ENCODE data around the gene PTPRM. TPM values are rescaled to one million over a fixed set of nuclear protein-coding genes. Genes with fewer than 3 reads are reported as not detected.

PTPRM gene
- total RNA-seq, 1 experiment from 2014 or later: 11.1 TPM

DNA sequence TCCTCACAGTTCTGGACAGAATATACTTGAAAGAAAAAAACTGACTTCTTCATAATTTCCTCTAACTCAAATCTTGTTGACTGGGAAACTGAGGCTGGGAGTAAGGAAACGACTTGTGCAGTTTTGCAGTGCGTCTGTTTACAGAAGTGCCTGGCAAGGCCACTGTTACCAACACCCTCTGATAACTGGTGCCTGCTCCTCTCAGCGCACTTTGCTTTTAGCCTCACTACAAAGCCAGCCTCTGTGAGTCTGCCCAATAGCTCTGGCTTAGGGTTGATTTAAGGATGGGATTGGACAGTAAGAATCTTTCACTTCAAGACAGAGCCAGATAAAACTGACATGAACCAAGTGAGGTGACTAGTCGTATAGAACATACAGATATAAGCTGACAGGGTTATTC, 410.8 kb downstream of the PTPRM start:
- ATAC-seq (no peak), DNase-seq (ENCODE audit: low spot score) (no peak)
- no peaks in the 10 kb centered on the region for H3K27me3 Mint-ChIP-seq (ENCODE audit: low read depth)
- H3K9me3 Mint-ChIP-seq: no peaks in the 10 kb centered on the region
- H3K4me1 Mint-ChIP-seq: peaks cover 4% of the 10 kb centered on the region; the same call in 1 of the 2 replicates
- POLR2A ChIA-PET: no interaction called here
- no peak for TF ChIP-seq GTF2I (CRISPR knock-in tag; conservative IDR thresholded peaks at IDR 0.05)
- TF ChIP-seq, protein P1, sequence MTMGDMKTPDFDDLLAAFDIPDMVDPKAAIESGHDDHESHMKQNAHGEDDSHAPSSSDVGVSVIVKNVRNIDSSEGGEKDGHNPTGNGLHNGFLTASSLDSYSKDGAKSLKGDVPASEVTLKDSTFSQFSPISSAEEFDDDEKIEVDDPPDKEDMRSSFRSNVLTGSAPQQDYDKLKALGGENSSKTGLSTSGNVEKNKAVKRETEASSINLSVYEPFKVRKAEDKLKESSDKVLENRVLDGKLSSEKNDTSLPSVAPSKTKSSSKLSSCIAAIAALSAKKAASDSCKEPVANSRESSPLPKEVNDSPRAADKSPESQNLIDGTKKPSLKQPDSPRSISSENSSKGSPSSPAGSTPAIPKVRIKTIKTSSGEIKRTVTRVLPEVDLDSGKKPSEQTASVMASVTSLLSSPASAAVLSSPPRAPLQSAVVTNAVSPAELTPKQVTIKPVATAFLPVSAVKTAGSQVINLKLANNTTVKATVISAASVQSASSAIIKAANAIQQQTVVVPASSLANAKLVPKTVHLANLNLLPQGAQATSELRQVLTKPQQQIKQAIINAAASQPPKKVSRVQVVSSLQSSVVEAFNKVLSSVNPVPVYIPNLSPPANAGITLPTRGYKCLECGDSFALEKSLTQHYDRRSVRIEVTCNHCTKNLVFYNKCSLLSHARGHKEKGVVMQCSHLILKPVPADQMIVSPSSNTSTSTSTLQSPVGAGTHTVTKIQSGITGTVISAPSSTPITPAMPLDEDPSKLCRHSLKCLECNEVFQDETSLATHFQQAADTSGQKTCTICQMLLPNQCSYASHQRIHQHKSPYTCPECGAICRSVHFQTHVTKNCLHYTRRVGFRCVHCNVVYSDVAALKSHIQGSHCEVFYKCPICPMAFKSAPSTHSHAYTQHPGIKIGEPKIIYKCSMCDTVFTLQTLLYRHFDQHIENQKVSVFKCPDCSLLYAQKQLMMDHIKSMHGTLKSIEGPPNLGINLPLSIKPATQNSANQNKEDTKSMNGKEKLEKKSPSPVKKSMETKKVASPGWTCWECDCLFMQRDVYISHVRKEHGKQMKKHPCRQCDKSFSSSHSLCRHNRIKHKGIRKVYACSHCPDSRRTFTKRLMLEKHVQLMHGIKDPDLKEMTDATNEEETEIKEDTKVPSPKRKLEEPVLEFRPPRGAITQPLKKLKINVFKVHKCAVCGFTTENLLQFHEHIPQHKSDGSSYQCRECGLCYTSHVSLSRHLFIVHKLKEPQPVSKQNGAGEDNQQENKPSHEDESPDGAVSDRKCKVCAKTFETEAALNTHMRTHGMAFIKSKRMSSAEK (CRISPR knock-in tag; IDR thresholded peaks at IDR 0.05; ENCODE audit: borderline replicate concordance): no peak
- no peak for TF ChIP-seq TEAD1 (CRISPR knock-in tag; IDR thresholded peaks at IDR 0.05)
- TF ChIP-seq NFATC4 (CRISPR knock-in tag; IDR thresholded peaks at IDR 0.05): no peak
- TF ChIP-seq JUN (CRISPR knock-in tag; IDR thresholded peaks at IDR 0.05): no peak
- TF ChIP-seq, protein P2, sequence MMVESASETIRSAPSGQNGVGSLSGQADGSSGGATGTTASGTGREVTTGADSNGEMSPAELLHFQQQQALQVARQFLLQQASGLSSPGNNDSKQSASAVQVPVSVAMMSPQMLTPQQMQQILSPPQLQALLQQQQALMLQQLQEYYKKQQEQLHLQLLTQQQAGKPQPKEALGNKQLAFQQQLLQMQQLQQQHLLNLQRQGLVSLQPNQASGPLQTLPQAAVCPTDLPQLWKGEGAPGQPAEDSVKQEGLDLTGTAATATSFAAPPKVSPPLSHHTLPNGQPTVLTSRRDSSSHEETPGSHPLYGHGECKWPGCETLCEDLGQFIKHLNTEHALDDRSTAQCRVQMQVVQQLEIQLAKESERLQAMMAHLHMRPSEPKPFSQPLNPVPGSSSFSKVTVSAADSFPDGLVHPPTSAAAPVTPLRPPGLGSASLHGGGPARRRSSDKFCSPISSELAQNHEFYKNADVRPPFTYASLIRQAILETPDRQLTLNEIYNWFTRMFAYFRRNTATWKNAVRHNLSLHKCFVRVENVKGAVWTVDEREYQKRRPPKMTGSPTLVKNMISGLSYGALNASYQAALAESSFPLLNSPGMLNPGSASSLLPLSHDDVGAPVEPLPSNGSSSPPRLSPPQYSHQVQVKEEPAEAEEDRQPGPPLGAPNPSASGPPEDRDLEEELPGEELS (CRISPR knock-in tag; IDR thresholded peaks at IDR 0.05): no peak
- TF ChIP-seq, protein P3, sequence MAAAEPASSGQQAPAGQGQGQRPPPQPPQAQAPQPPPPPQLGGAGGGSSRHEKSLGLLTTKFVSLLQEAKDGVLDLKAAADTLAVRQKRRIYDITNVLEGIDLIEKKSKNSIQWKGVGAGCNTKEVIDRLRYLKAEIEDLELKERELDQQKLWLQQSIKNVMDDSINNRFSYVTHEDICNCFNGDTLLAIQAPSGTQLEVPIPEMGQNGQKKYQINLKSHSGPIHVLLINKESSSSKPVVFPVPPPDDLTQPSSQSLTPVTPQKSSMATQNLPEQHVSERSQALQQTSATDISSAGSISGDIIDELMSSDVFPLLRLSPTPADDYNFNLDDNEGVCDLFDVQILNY (CRISPR knock-in tag; IDR thresholded peaks at IDR 0.05): no peak
- TF ChIP-seq, protein P4, sequence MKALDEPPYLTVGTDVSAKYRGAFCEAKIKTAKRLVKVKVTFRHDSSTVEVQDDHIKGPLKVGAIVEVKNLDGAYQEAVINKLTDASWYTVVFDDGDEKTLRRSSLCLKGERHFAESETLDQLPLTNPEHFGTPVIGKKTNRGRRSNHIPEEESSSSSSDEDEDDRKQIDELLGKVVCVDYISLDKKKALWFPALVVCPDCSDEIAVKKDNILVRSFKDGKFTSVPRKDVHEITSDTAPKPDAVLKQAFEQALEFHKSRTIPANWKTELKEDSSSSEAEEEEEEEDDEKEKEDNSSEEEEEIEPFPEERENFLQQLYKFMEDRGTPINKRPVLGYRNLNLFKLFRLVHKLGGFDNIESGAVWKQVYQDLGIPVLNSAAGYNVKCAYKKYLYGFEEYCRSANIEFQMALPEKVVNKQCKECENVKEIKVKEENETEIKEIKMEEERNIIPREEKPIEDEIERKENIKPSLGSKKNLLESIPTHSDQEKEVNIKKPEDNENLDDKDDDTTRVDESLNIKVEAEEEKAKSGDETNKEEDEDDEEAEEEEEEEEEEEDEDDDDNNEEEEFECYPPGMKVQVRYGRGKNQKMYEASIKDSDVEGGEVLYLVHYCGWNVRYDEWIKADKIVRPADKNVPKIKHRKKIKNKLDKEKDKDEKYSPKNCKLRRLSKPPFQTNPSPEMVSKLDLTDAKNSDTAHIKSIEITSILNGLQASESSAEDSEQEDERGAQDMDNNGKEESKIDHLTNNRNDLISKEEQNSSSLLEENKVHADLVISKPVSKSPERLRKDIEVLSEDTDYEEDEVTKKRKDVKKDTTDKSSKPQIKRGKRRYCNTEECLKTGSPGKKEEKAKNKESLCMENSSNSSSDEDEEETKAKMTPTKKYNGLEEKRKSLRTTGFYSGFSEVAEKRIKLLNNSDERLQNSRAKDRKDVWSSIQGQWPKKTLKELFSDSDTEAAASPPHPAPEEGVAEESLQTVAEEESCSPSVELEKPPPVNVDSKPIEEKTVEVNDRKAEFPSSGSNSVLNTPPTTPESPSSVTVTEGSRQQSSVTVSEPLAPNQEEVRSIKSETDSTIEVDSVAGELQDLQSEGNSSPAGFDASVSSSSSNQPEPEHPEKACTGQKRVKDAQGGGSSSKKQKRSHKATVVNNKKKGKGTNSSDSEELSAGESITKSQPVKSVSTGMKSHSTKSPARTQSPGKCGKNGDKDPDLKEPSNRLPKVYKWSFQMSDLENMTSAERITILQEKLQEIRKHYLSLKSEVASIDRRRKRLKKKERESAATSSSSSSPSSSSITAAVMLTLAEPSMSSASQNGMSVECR (CRISPR knock-in tag; IDR thresholded peaks at IDR 0.05; ENCODE audit: borderline replicate concordance): no peak
- TF ChIP-seq, protein P5, sequence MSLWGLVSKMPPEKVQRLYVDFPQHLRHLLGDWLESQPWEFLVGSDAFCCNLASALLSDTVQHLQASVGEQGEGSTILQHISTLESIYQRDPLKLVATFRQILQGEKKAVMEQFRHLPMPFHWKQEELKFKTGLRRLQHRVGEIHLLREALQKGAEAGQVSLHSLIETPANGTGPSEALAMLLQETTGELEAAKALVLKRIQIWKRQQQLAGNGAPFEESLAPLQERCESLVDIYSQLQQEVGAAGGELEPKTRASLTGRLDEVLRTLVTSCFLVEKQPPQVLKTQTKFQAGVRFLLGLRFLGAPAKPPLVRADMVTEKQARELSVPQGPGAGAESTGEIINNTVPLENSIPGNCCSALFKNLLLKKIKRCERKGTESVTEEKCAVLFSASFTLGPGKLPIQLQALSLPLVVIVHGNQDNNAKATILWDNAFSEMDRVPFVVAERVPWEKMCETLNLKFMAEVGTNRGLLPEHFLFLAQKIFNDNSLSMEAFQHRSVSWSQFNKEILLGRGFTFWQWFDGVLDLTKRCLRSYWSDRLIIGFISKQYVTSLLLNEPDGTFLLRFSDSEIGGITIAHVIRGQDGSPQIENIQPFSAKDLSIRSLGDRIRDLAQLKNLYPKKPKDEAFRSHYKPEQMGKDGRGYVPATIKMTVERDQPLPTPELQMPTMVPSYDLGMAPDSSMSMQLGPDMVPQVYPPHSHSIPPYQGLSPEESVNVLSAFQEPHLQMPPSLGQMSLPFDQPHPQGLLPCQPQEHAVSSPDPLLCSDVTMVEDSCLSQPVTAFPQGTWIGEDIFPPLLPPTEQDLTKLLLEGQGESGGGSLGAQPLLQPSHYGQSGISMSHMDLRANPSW (CRISPR knock-in tag; conservative IDR thresholded peaks at IDR 0.05; ENCODE audit: low read depth): no peak
- TF ChIP-seq, protein P6, sequence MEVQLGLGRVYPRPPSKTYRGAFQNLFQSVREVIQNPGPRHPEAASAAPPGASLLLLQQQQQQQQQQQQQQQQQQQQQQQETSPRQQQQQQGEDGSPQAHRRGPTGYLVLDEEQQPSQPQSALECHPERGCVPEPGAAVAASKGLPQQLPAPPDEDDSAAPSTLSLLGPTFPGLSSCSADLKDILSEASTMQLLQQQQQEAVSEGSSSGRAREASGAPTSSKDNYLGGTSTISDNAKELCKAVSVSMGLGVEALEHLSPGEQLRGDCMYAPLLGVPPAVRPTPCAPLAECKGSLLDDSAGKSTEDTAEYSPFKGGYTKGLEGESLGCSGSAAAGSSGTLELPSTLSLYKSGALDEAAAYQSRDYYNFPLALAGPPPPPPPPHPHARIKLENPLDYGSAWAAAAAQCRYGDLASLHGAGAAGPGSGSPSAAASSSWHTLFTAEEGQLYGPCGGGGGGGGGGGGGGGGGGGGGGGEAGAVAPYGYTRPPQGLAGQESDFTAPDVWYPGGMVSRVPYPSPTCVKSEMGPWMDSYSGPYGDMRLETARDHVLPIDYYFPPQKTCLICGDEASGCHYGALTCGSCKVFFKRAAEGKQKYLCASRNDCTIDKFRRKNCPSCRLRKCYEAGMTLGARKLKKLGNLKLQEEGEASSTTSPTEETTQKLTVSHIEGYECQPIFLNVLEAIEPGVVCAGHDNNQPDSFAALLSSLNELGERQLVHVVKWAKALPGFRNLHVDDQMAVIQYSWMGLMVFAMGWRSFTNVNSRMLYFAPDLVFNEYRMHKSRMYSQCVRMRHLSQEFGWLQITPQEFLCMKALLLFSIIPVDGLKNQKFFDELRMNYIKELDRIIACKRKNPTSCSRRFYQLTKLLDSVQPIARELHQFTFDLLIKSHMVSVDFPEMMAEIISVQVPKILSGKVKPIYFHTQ (CRISPR knock-in tag; IDR thresholded peaks at IDR 0.05): no peak
- TF ChIP-seq CREB1 (CRISPR knock-in tag; IDR thresholded peaks at IDR 0.05): no peak
- CTCF ChIA-PET: interaction anchor here (2.4 kb wide), 1 partner anchor 188 kb away, joined by 8 read pairs; no protein-coding TSS in a partner anchor
- H3K4me3 Mint-ChIP-seq: no peak overlapping the region
- H3K27ac Mint-ChIP-seq: no peak overlapping the region
- no peaks in the 10 kb centered on the region for H3K36me3 Mint-ChIP-seq
